GM23338 (cell line): ENCODE results near the gene ALDH7A1. TPM values are rescaled to one million over a fixed set of nuclear protein-coding genes. Genes with fewer than 3 reads are reported as not detected.

ENCODE experiments used
- ATAC-seq: fragments of 200-7000 bp; cut with Tn5 transposase; 3 replicates; pipeline ENCODE4 v1.9.1; 2020
- DNase-seq: peaks from one replicate; pipeline ENCODE4 v3.0.0-alpha.2; 2015; ENCODE audit warnings: low spot score
- H2AFZ ChIP-seq: fragments of 200-600 bp; sonication (generic); 2 replicates; pipeline ENCODE4 v1.8.0; 2016; ENCODE audit warnings: antibody characterized with exemption, mild to moderate bottlenecking, moderate library complexity
- H3F3A ChIP-seq: fragments of 200-600 bp; sonication (generic); replicated peaks from 2 replicates; pipeline ENCODE4 v1.8.0; 2017; ENCODE audit warnings: antibody characterized with exemption, mixed run types, low read depth
- H3K27ac ChIP-seq: fragments of 200-600 bp; sonication (generic); 2 replicates; pipeline ENCODE4 v1.6.1; 2016; ENCODE audit warnings: low read depth
- H3K27me3 ChIP-seq: fragments of 200-600 bp; sonication (generic); 2 replicates; pipeline ENCODE4 v1.8.0; 2016; ENCODE audit warnings: mild to moderate bottlenecking, mixed run types, moderate library complexity; ENCODE audit not compliant: insufficient read depth
- H3K36me3 ChIP-seq: fragments of 200-600 bp; sonication (generic); 2 replicates; pipeline ENCODE4 v1.8.0; 2016; ENCODE audit warnings: mild to moderate bottlenecking; ENCODE audit not compliant: insufficient read depth
- H3K4me1 ChIP-seq: fragments of 200-600 bp; sonication (generic); 2 replicates; pipeline ENCODE4 v1.8.0; 2016; ENCODE audit warnings: mild to moderate bottlenecking, moderate library complexity; ENCODE audit not compliant: insufficient read depth
- H3K4me2 ChIP-seq: fragments of 200-600 bp; sonication (generic); 2 replicates; pipeline ENCODE4 v1.7.1; 2017; ENCODE audit warnings: mixed run types
- H3K4me3 ChIP-seq: fragments of 200-600 bp; sonication (generic); 2 replicates; pipeline ENCODE4 v1.6.1; 2016; ENCODE audit warnings: mixed run types
- H3K79me2 ChIP-seq: fragments of 200-600 bp; sonication (generic); replicated peaks from 2 replicates; pipeline ENCODE4 v1.8.0; 2017; ENCODE audit warnings: mild to moderate bottlenecking; ENCODE audit not compliant: insufficient read depth
- H3K9me2 ChIP-seq: fragments of 200-600 bp; sonication (generic); 2 replicates; pipeline ENCODE4 v1.8.0; 2017; ENCODE audit not compliant: insufficient read depth
- H4K20me1 ChIP-seq: fragments of 200-600 bp; sonication (generic); replicated peaks from 2 replicates; pipeline ENCODE4 v1.8.0; 2017; ENCODE audit warnings: mild to moderate bottlenecking; ENCODE audit not compliant: insufficient read depth
- H3K27ac Mint-ChIP-seq: 2 replicates; pipeline ENCODE4 v1.8.0; 2020; ENCODE audit warnings: inconsistent platforms, mild to moderate bottlenecking, moderate library complexity, mixed read lengths
- H3K27me3 Mint-ChIP-seq: 3 replicates; pipeline ENCODE4 v1.8.0; 2022; ENCODE audit warnings: low read depth, mild to moderate bottlenecking, moderate library complexity, mixed read lengths, inconsistent platforms; ENCODE audit not compliant: insufficient read depth, poor library complexity
- H3K36me3 Mint-ChIP-seq: 3 replicates; pipeline ENCODE4 v1.8.0; 2021; ENCODE audit warnings: low read depth, mild to moderate bottlenecking, inconsistent platforms, moderate library complexity, mixed read lengths
- H3K4me1 Mint-ChIP-seq: 3 replicates; pipeline ENCODE4 v1.8.0; 2020; ENCODE audit warnings: mild to moderate bottlenecking, inconsistent platforms, mixed read lengths
- H3K4me3 Mint-ChIP-seq: 3 replicates; pipeline ENCODE4 v1.8.0; 2021; ENCODE audit warnings: moderate library complexity, mild to moderate bottlenecking, inconsistent platforms, mixed read lengths
- H3K9me3 Mint-ChIP-seq: 3 replicates; pipeline ENCODE4 v1.8.0; 2020; ENCODE audit warnings: moderate library complexity, mild to moderate bottlenecking, inconsistent platforms, mixed read lengths
- CREB1 ChIP-seq: fragments of 250-450 bp; sonication (Bioruptor Pico); IDR thresholded peaks from 2 replicates; pipeline ENCODE4 v1.5.0; 2020; ENCODE audit warnings: low read depth, mild to moderate bottlenecking, moderate library complexity
- EZH2 ChIP-seq: fragments of 200-600 bp; sonication (generic); IDR thresholded peaks from one replicate; pipeline ENCODE4 v1.8.0; 2017; ENCODE audit warnings: antibody characterized with exemption, mild to moderate bottlenecking, low read depth; ENCODE audit not compliant: unreplicated experiment
- EZH2phosphoT487 ChIP-seq: fragments of 200-600 bp; sonication (generic); IDR thresholded peaks from one replicate; pipeline ENCODE4 v1.8.1; 2018; ENCODE audit warnings: antibody characterized with exemption; ENCODE audit not compliant: unreplicated experiment
- JUNB ChIP-seq: IDR thresholded peaks from one replicate; pipeline ENCODE4 v1.6.1; 2016; ENCODE audit warnings: antibody characterized with exemption; ENCODE audit not compliant: unreplicated experiment
- POLR2AphosphoS5 ChIP-seq: IDR thresholded peaks from 2 replicates; pipeline ENCODE4 v1.6.1; 2016; ENCODE audit warnings: antibody characterized with exemption, low read depth
- STAT1 ChIP-seq: IDR thresholded peaks from one replicate; pipeline ENCODE4 v1.6.1; 2016; ENCODE audit warnings: antibody characterized with exemption; ENCODE audit not compliant: unreplicated experiment
- ZNF114 ChIP-seq: fragments of 250-450 bp; sonication (Bioruptor Pico); IDR thresholded peaks from 2 replicates; pipeline ENCODE4 v1.5.0; 2020; ENCODE audit warnings: mild to moderate bottlenecking, moderate library complexity
- ZNF331 ChIP-seq: fragments of 250-450 bp; sonication (Bioruptor Pico); IDR thresholded peaks from 2 replicates; pipeline ENCODE4 v1.5.0; 2020; ENCODE audit warnings: low read depth, mild to moderate bottlenecking, moderate library complexity
- polyA plus RNA-seq: library from polyadenylated mRNA; unstranded; fragments of >200 nt; fragmentation: Nextera tagmentation; extraction: Ambion mirVana; gene quantifications from 2 replicates; pipeline ENCODE4 v1.2.1, GENCODE V29; 2016
- total RNA-seq: library from RNA; depleted of rRNA; stranded (reverse); fragments of >200 nt; shearing (Covaris generic); gene quantifications from 2 replicates; pipeline ENCODE4 v1.2.3, GENCODE V29; 2014
- TF ChIP-seq, protein P1 (sequence below), 2 experiments: fragments of 200-600 bp in 1 of 2; sonication (generic) in 1 of 2; conservative IDR thresholded peaks; 2 replicates each; pipeline versions ENCODE4 v1.5.1 to v1.6.1; 2016 to 2017; ENCODE audit warnings: antibody characterized with exemption in 2 of 2, low read depth in 2 of 2, mild to moderate bottlenecking in 2 of 2, moderate library complexity in 1 of 2
- TF ChIP-seq, protein P2 (sequence below): IDR thresholded peaks from one replicate; pipeline ENCODE4 v1.6.1; 2018; ENCODE audit warnings: antibody characterized with exemption; ENCODE audit not compliant: unreplicated experiment
- TF ChIP-seq, protein P3 (sequence below): IDR thresholded peaks from 2 replicates; pipeline ENCODE4 v1.6.1; 2016; ENCODE audit warnings: antibody characterized with exemption

Gene ALDH7A1
- total and polyA plus RNA-seq, 2 experiments from 2014 or later = 122 to 198 TPM

DNA sequence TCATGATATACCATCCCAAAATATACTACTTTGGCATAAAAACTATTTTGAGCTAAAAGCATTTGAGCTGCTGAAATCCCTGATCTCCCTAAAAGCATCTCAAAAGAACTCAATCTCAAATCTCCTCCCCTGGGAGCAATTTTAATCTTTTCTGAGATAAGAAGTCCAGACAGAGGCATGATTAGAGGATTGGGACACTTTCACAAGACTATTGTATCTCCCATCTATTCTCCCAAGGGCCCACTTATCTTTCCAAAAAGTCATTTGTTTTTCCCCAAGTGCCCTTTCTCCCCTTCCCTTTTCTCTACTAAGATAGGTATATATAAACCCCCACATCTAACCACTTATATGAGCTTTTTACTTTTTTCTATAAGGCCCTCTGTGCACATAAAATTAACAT is 79.7 kb downstream of the ALDH7A1 start:
- no peak for TF ChIP-seq ZNF331 (CRISPR knock-in tag)
- TF ChIP-seq, protein P1, sequence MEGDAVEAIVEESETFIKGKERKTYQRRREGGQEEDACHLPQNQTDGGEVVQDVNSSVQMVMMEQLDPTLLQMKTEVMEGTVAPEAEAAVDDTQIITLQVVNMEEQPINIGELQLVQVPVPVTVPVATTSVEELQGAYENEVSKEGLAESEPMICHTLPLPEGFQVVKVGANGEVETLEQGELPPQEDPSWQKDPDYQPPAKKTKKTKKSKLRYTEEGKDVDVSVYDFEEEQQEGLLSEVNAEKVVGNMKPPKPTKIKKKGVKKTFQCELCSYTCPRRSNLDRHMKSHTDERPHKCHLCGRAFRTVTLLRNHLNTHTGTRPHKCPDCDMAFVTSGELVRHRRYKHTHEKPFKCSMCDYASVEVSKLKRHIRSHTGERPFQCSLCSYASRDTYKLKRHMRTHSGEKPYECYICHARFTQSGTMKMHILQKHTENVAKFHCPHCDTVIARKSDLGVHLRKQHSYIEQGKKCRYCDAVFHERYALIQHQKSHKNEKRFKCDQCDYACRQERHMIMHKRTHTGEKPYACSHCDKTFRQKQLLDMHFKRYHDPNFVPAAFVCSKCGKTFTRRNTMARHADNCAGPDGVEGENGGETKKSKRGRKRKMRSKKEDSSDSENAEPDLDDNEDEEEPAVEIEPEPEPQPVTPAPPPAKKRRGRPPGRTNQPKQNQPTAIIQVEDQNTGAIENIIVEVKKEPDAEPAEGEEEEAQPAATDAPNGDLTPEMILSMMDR (conservative IDR thresholded peaks at IDR 0.05; ENCODE audit: low read depth in 2 of 2) = no peak
- Histone ChIP-seq H3K4me1 (peaks cover 5% of the 10 kb centered on the region), H2AFZ (no peak overlapping the region; the same call in 1 of the 2 replicates), H3K27ac (no peak overlapping the region), H3F3A (no peaks in the 10 kb centered on the region), H3K27me3 (no peaks in the 10 kb centered on the region), H3K4me3 (no peak overlapping the region), H3K36me3 (no peaks in the 10 kb centered on the region), H4K20me1 (no peaks in the 10 kb centered on the region), H3K4me2 (no peak overlapping the region), H3K9me2 (peaks cover 17% of the 10 kb centered on the region), H3K79me2 (no peaks in the 10 kb centered on the region)
- no peak overlapping the region; the same call in 1 of the 2 replicates for H3K27ac Mint-ChIP-seq
- no peak overlapping the region for H3K4me3 Mint-ChIP-seq
- peaks cover 10% of the 10 kb centered on the region for H3K4me1 Mint-ChIP-seq
- ATAC-seq = no peak
- no peaks in the 10 kb centered on the region for H3K36me3 Mint-ChIP-seq
- H3K27me3 Mint-ChIP-seq = peaks cover 2% of the 10 kb centered on the region
- peaks cover 4% of the 10 kb centered on the region; the same call in 1 of the 3 replicates for H3K9me3 Mint-ChIP-seq
- DNase-seq = no peak

DNA sequence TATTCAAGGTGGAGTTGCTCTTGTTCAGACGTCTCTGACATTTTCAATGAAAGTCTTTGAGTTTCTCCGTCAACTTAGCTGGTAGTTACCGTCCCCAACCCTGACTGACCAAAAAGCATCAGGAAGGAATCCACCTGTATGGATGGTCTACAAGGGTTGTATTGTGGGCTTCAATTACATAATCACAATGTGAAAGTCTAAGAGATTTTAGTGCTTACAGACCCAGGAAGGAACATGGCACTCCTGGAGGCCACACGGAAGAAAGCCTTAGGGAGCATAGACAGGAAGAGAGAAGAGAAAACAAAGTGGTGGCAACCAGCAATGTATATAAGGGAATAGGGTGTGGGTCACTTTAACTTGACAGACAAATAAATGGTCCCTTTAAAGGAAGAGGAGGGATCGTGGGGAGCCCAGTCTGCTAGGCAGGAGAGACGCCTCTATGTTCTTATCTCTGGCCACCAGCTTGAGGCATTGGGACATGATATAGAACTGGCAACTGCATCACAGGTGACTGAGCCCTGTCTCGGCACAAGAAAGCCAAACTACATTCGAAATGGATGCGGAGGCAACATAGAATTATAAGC is 80.4 kb downstream of the ALDH7A1 start:
- DNase-seq = no peak
- H3K36me3 Mint-ChIP-seq = no peaks in the 10 kb centered on the region
- peaks cover 8% of the 10 kb centered on the region; the same call in 2 of the 3 replicates for H3K4me1 Mint-ChIP-seq
- Histone ChIP-seq H3K4me3 (no peak overlapping the region), H4K20me1 (no peaks in the 10 kb centered on the region), H3K27me3 (no peaks in the 10 kb centered on the region), H3K9me2 (peaks cover 17% of the 10 kb centered on the region), H3K36me3 (no peaks in the 10 kb centered on the region), H3F3A (no peaks in the 10 kb centered on the region), H3K79me2 (no peaks in the 10 kb centered on the region), H3K4me2 (no peak overlapping the region), H2AFZ (no peak overlapping the region; the same call in 1 of the 2 replicates), H3K4me1 (no peaks in the 10 kb centered on the region), H3K27ac (no peak overlapping the region)
- peaks cover 2% of the 10 kb centered on the region for H3K27me3 Mint-ChIP-seq
- H3K27ac Mint-ChIP-seq = no peak overlapping the region
- H3K9me3 Mint-ChIP-seq = peaks cover 4% of the 10 kb centered on the region; the same call in 1 of the 3 replicates
- H3K4me3 Mint-ChIP-seq = no peak overlapping the region
- no peak for ATAC-seq
- TF ChIP-seq, protein P1 (conservative IDR thresholded peaks at IDR 0.05; ENCODE audit: low read depth in 2 of 2) = no peak
- TF ChIP-seq EZH2 = no peak
- TF ChIP-seq POLR2AphosphoS5 = no peak
- TF ChIP-seq CREB1 (CRISPR knock-in tag) = no peak
- TF ChIP-seq, protein P2, sequence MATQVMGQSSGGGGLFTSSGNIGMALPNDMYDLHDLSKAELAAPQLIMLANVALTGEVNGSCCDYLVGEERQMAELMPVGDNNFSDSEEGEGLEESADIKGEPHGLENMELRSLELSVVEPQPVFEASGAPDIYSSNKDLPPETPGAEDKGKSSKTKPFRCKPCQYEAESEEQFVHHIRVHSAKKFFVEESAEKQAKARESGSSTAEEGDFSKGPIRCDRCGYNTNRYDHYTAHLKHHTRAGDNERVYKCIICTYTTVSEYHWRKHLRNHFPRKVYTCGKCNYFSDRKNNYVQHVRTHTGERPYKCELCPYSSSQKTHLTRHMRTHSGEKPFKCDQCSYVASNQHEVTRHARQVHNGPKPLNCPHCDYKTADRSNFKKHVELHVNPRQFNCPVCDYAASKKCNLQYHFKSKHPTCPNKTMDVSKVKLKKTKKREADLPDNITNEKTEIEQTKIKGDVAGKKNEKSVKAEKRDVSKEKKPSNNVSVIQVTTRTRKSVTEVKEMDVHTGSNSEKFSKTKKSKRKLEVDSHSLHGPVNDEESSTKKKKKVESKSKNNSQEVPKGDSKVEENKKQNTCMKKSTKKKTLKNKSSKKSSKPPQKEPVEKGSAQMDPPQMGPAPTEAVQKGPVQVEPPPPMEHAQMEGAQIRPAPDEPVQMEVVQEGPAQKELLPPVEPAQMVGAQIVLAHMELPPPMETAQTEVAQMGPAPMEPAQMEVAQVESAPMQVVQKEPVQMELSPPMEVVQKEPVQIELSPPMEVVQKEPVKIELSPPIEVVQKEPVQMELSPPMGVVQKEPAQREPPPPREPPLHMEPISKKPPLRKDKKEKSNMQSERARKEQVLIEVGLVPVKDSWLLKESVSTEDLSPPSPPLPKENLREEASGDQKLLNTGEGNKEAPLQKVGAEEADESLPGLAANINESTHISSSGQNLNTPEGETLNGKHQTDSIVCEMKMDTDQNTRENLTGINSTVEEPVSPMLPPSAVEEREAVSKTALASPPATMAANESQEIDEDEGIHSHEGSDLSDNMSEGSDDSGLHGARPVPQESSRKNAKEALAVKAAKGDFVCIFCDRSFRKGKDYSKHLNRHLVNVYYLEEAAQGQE = no peak
- TF ChIP-seq, protein P3, sequence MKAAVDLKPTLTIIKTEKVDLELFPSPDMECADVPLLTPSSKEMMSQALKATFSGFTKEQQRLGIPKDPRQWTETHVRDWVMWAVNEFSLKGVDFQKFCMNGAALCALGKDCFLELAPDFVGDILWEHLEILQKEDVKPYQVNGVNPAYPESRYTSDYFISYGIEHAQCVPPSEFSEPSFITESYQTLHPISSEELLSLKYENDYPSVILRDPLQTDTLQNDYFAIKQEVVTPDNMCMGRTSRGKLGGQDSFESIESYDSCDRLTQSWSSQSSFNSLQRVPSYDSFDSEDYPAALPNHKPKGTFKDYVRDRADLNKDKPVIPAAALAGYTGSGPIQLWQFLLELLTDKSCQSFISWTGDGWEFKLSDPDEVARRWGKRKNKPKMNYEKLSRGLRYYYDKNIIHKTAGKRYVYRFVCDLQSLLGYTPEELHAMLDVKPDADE = no peak
- no peak for TF ChIP-seq EZH2phosphoT487
- TF ChIP-seq JUNB = no peak
- no peak for TF ChIP-seq ZNF114 (CRISPR knock-in tag)
- no peak for TF ChIP-seq STAT1
